A549 treated with ZK216348 at 1 μM for 4 hours (cell line): ENCODE results near the gene CUTA. TPM values are rescaled to one million over a fixed set of nuclear protein-coding genes. Genes with fewer than 3 reads are reported as not detected.

ENCODE experiments used
- total RNA-seq: library from RNA; stranded (reverse); fragments of 200-300 nt; extraction: Qiagen RNA extraction; gene quantifications from 5 replicates; pipeline ENCODE4 v1.2.3, GENCODE V29; 2022; ENCODE audit warnings: low read depth

CUTA gene
- total RNA-seq: 139 to 237 TPM (median 202 TPM) in 5 replicates

DNA sequence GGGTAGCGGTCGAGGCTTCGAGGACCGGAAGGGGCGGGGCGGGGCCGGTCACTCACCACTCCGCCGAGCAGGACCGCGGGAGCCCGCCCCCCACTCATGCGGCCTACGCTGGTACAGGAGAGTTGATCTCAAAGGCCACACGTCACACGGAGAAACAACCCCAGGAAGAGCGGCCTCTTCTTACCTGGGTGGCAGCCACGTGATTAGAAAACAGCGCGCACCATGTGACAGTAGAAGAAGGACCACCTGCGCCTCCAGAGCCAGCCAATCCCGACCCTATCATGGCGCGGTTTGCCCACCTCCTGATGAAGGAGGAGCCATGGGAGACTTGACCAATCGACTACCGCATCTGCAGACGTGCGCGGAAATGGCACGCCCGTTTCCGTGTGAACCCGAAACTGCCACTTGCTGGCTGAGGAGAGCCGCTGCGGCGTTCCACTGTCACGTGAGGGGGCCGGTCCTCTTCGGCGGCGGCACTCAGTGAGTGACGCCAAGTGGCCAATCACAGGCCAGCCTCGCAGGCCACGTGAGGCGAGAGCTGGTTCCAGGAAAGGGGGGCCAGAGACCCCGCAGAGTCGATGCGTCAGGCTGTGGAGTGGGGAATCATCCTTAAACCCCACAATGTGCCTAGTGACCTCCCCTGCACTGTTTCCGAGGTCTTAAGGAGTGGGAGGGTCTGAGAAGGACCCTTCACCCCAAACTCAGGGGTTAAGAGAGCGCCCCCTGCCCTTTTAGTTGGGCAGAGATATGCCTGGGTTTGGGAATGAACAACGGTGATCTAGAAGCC lies at the start of gene CUTA:
CUTA (minus strand) TSS at position 205 of the 787 bp plus-strand sequence; CDS start at position 98, 107 bp downstream.

GRCh38 chr6:33454009-33454946 lies 36.4 kb upstream of the CUTA start, which contains the start of gene ZBTB9:
TSS of gene ZBTB9 (plus strand) at chr6:33454576. CDS start at chr6:33455101, 525 bp downstream.

GRCh38 chr6:33419580-33420490 lies 1.9 kb upstream of the CUTA start, which contains the start of gene SYNGAP1:
TSS of gene SYNGAP1 (plus strand) at chr6:33420065. CDS start at chr6:33420265, 200 bp downstream.

DNA sequence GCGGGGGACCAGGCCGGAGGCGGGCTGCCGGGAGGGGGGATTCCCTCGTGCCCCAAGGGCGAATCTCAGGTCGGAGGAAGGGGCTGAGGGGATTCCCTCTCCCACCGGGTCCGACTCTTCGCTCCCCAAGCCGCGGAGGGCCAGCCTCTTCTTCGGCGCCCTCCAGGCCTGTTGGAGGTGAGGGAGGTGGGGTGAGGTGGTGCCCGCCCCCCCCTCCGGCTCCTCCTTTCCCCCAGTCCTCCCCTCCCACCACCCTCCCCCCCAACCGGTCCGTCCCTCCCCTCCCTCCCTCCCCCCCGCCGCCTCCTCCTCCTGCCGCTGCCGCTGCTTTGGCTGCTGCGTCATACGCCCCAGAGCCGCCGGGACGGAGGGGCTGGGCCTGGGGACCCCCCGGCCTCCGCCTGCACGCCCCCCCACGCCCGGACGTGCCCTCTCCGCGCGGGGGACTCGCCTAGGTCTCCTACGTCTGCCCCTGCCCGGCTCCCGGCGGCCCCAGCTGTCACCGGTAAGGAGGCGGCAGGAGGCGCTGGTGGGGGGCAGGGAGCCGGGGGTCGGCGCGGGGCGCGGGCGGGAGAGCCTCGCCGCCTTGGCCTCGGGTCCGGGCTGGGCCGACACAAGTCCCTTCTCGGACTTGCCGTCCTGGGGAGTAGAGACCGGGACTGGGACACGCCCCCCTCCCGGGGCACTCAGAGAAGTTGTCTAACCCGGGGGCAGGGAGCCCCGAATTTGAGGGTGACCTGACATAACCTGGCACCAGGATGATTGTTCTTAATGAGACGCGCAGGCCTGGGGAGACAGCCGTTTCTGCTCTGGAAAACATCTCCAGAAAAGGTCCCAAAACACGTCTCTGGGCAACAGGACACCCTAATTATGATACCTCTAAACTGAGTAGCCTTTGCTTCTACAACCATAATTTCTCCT lies 6.9 kb downstream of the CUTA start, which contains the start of gene PHF1:
PHF1 (plus strand) TSS at position 304 of the 921 bp plus-strand sequence. CDS start 1,250 bp downstream, outside the sequence.

GRCh38 chr6:33391278-33391921 lies 26.5 kb downstream of the CUTA start, which contains the start of gene KIFC1:
TSS of gene KIFC1 (plus strand) at chr6:33391823. CDS start at chr6:33391986, 163 bp downstream.

Other genes with a start within 250 kb of the CUTA start
- 0.71 to 1.5 TPM (median 0.79 TPM) in 5 replicates for gene COL11A2, start 225.6 kb downstream of the CUTA start, total RNA-seq
- gene RXRB, start 217.4 kb downstream of the CUTA start, total RNA-seq: 14.6 to 23.6 TPM (median 21.7 TPM) in 5 replicates
- 99.1 to 115 TPM (median 112 TPM) in 5 replicates for gene SLC39A7, start 217.2 kb downstream of the CUTA start, total RNA-seq
- gene HSD17B8, start 213.5 kb downstream of the CUTA start, total RNA-seq: 9.7 to 16.5 TPM (median 14.8 TPM) in 5 replicates
- 19.0 to 27.0 TPM (median 24.7 TPM) in 5 replicates for gene RING1, start 209.6 kb downstream of the CUTA start, total RNA-seq
- gene VPS52, start 146.2 kb downstream of the CUTA start, total RNA-seq: 17.5 to 19.4 TPM (median 18.5 TPM) in 5 replicates
- 2,468 to 2,870 TPM (median 2,583 TPM) in 5 replicates for gene RPS18, start 146.0 kb downstream of the CUTA start, total RNA-seq
- 0.47 to 1.1 TPM (median 0.66 TPM) in 5 replicates for gene B3GALT4, start 141.0 kb downstream of the CUTA start, total RNA-seq
- 51.7 to 59.6 TPM (median 56.5 TPM) in 5 replicates for gene WDR46, start 128.9 kb downstream of the CUTA start, total RNA-seq
- gene PFDN6, start 128.5 kb downstream of the CUTA start, total RNA-seq: 95.5 to 148 TPM (median 103 TPM) in 5 replicates
- gene RGL2, start 119.2 kb downstream of the CUTA start, total RNA-seq: 9.4 to 15.3 TPM (median 14.0 TPM) in 5 replicates
- gene TAPBP, start 104.0 kb downstream of the CUTA start, total RNA-seq: 30.8 to 42.7 TPM (median 36.7 TPM) in 5 replicates
- gene ZBTB22, start 100.4 kb downstream of the CUTA start, total RNA-seq: 2.1 to 5.4 TPM (median 4.1 TPM) in 5 replicates
- 38.1 to 39.7 TPM (median 38.5 TPM) in 5 replicates for gene DAXX, start 95.1 kb downstream of the CUTA start, total RNA-seq
- 33.8 to 49.0 TPM (median 44.2 TPM) in 5 replicates for gene KIFC1, start 26.3 kb downstream of the CUTA start, total RNA-seq
- gene PHF1, start 7.1 kb downstream of the CUTA start, total RNA-seq: 10.0 to 20.7 TPM (median 17.9 TPM) in 5 replicates
- 3.7 to 9.2 TPM (median 5.1 TPM) in 5 replicates for gene SYNGAP1, start 2.0 kb upstream of the CUTA start, total RNA-seq
- 10.2 to 12.0 TPM (median 11.1 TPM) in 5 replicates for gene ZBTB9, start 36.5 kb upstream of the CUTA start, total RNA-seq
- gene BAK1, start 162.2 kb upstream of the CUTA start, total RNA-seq: 28.0 to 41.5 TPM (median 40.7 TPM) in 5 replicates
- gene ITPR3, start 203.2 kb upstream of the CUTA start, total RNA-seq: 25.9 to 56.8 TPM (median 47.0 TPM) in 5 replicates